Adipocyte (in vitro differentiated cells): Measurements from ENCODE around the gene FBXL7.

Experiments used
- DNase-seq: peaks from one replicate; pipeline ENCODE4 v3.0.0-alpha.2; 2015; ENCODE audit warnings: low read depth
- H3K27me3 ChIP-seq: replicated peaks from 2 replicates; pipeline ENCODE4 v1.7.0; 2013; ENCODE audit warnings: mild to moderate bottlenecking, low read length, moderate library complexity; ENCODE audit not compliant: control insufficient read depth, insufficient read depth
- H3K36me3 ChIP-seq: 2 replicates; pipeline ENCODE4 v1.7.0; 2013; ENCODE audit warnings: low read length, mild to moderate bottlenecking, moderate library complexity; ENCODE audit not compliant: control insufficient read depth, insufficient read depth, severe bottlenecking
- H3K4me1 ChIP-seq: 2 replicates; pipeline ENCODE4 v1.7.0; 2013; ENCODE audit warnings: mild to moderate bottlenecking, low read length, moderate library complexity; ENCODE audit not compliant: control insufficient read depth, insufficient read depth
- H3K4me3 ChIP-seq: 2 replicates; pipeline ENCODE4 v1.7.0; 2013; ENCODE audit warnings: mild to moderate bottlenecking, low read length, moderate library complexity
- H3K9ac ChIP-seq: 2 replicates; pipeline ENCODE4 v1.7.0; 2013; ENCODE audit warnings: mild to moderate bottlenecking, low read length, moderate library complexity
- H3K9me3 ChIP-seq: 2 replicates; pipeline ENCODE4 v1.7.0; 2013; ENCODE audit warnings: mild to moderate bottlenecking, low read length, moderate library complexity; ENCODE audit not compliant: control insufficient read depth

Gene FBXL7

GRCh38 chr5:15480436-15480835 lies 19.5 kb upstream of the FBXL7 start:
- no peak for DNase-seq
- Histone ChIP-seq H3K9me3 (no peaks in the 10 kb centered on the region), H3K9ac (no peak overlapping the region), H3K27me3 (peaks cover 12% of the 10 kb centered on the region), H3K4me3 (no peak overlapping the region), H3K36me3 (no peaks in the 10 kb centered on the region), H3K4me1 (no peaks in the 10 kb centered on the region)

GRCh38 chr5:15483351-15484097 lies 16.5 kb upstream of the FBXL7 start:
- no peak overlapping the region for H3K4me3 ChIP-seq
- no peak overlapping the region for H3K9ac ChIP-seq
- no peaks in the 10 kb centered on the region for H3K9me3 ChIP-seq
- peak; percentile 33 for DNase-seq
- H3K4me1 ChIP-seq = no peaks in the 10 kb centered on the region
- H3K36me3 ChIP-seq = no peaks in the 10 kb centered on the region
- H3K27me3 ChIP-seq = peaks cover 34% of the 10 kb centered on the region

- H3K36me3 ChIP-seq = no peaks in the 10 kb centered on the region
- no peak for DNase-seq
- no peak overlapping the region for H3K9ac ChIP-seq
- H3K4me3 ChIP-seq = no peak overlapping the region
- H3K9me3 ChIP-seq = no peaks in the 10 kb centered on the region
- no peaks in the 10 kb centered on the region for H3K4me1 ChIP-seq
- H3K27me3 ChIP-seq = peaks cover 65% of the 10 kb centered on the region
Observed at GRCh38 chr5:15487228-15487627, 12.8 kb upstream of the FBXL7 start.

- H3K27me3 ChIP-seq = peaks cover 77% of the 10 kb centered on the region
- no peak for DNase-seq
- peaks cover 2% of the 10 kb centered on the region for H3K4me1 ChIP-seq
- H3K36me3 ChIP-seq = no peaks in the 10 kb centered on the region
- H3K9me3 ChIP-seq = no peaks in the 10 kb centered on the region
- H3K4me3 ChIP-seq = no peak overlapping the region
- H3K9ac ChIP-seq = no peak overlapping the region
Observed at GRCh38 chr5:15489571-15490235, 10.3 kb upstream of the FBXL7 start.

GRCh38 chr5:15492545-15492944 lies 7.4 kb upstream of the FBXL7 start:
- H3K9me3 ChIP-seq = no peaks in the 10 kb centered on the region
- no peak for DNase-seq
- no peak overlapping the region for H3K4me3 ChIP-seq
- H3K4me1 ChIP-seq = peaks cover 12% of the 10 kb centered on the region
- H3K9ac ChIP-seq = no peak overlapping the region
- peaks cover 65% of the 10 kb centered on the region for H3K27me3 ChIP-seq
- H3K36me3 ChIP-seq = no peaks in the 10 kb centered on the region

- Histone ChIP-seq H3K4me3 (no peak overlapping the region), H3K9ac (no peak overlapping the region), H3K9me3 (no peaks in the 10 kb centered on the region), H3K27me3 (peaks cover 59% of the 10 kb centered on the region), H3K36me3 (no peaks in the 10 kb centered on the region), H3K4me1 (peaks cover 12% of the 10 kb centered on the region)
- DNase-seq = no peak
Observed at GRCh38 chr5:15493501-15493900, 6.5 kb upstream of the FBXL7 start.

- Histone ChIP-seq H3K9ac (no peak overlapping the region), H3K27me3 (peaks cover 44% of the 10 kb centered on the region), H3K9me3 (no peaks in the 10 kb centered on the region), H3K4me1 (peaks cover 12% of the 10 kb centered on the region), H3K36me3 (no peaks in the 10 kb centered on the region), H3K4me3 (no peak overlapping the region)
- no peak for DNase-seq
Observed at GRCh38 chr5:15495026-15495425, 5.0 kb upstream of the FBXL7 start.

GRCh38 chr5:15496886-15497285 lies 3.1 kb upstream of the FBXL7 start:
- Histone ChIP-seq H3K9ac (no peak overlapping the region), H3K4me3 (no peak overlapping the region), H3K4me1 (peaks cover 16% of the 10 kb centered on the region), H3K9me3 (no peaks in the 10 kb centered on the region), H3K36me3 (no peaks in the 10 kb centered on the region), H3K27me3 (peaks cover 31% of the 10 kb centered on the region)
- DNase-seq = no peak

- peaks cover 11% of the 10 kb centered on the region for H3K27me3 ChIP-seq
- H3K4me3 ChIP-seq = peak overlapping the region; percentile 81
- H3K36me3 ChIP-seq = peaks cover 4% of the 10 kb centered on the region
- DNase-seq = peak; percentile 79
- H3K9me3 ChIP-seq = no peaks in the 10 kb centered on the region
- peak overlapping the region; percentile 85 for H3K9ac ChIP-seq
- peaks cover 13% of the 10 kb centered on the region for H3K4me1 ChIP-seq
Observed at GRCh38 chr5:15500325-15501001, 483 bp downstream of the FBXL7 start.

- Histone ChIP-seq H3K9ac (peak overlapping the region; percentile 85), H3K9me3 (no peaks in the 10 kb centered on the region), H3K36me3 (peaks cover 4% of the 10 kb centered on the region), H3K27me3 (peaks cover 11% of the 10 kb centered on the region), H3K4me3 (peak overlapping the region; percentile 81), H3K4me1 (peaks cover 10% of the 10 kb centered on the region)
- peak; percentile 93 for DNase-seq
Observed at GRCh38 chr5:15501091-15501791, 1.3 kb downstream of the FBXL7 start.

- Histone ChIP-seq H3K27me3 (peaks cover 6% of the 10 kb centered on the region), H3K4me3 (peak overlapping the region; percentile 81), H3K9me3 (no peaks in the 10 kb centered on the region), H3K36me3 (peaks cover 4% of the 10 kb centered on the region), H3K9ac (peak overlapping the region; percentile 85), H3K4me1 (peaks cover 10% of the 10 kb centered on the region)
- peak; percentile 67 for DNase-seq
Observed at GRCh38 chr5:15502208-15502607, 2.2 kb downstream of the FBXL7 start.
